Measurements from ENCODE around the gene ASGR2.

ASGR2 gene

GRCh38 chr17:7124923-7125322 lies 10.3 kb upstream of the ASGR2 start:
- no peak for TF ChIP-seq TAF1 (IDR thresholded peaks at IDR 0.05; ENCODE audit: borderline replicate concordance, insufficient read depth, low read length)
- no peak for TF ChIP-seq REST (IDR thresholded peaks at IDR 0.05; ENCODE audit: insufficient read depth in 1 of 2, low read depth in 2 of 2, low read length in 2 of 2)
- no peak for TF ChIP-seq FOXP2 (optimal IDR thresholded peaks at IDR 0.05; ENCODE audit: borderline replicate concordance, extremely low read depth, extremely low read length, insufficient read depth)
- TF ChIP-seq POLR2AphosphoS5 (IDR thresholded peaks at IDR 0.05; ENCODE audit: low read depth, low read length) = no peak
- no peak for TF ChIP-seq SIN3A (IDR thresholded peaks at IDR 0.05; ENCODE audit: borderline replicate concordance, insufficient read depth, low read length)

GRCh38 chr17:7123844-7124243 lies 9.2 kb upstream of the ASGR2 start:
- TF ChIP-seq TAF1 (IDR thresholded peaks at IDR 0.05; ENCODE audit: borderline replicate concordance, insufficient read depth, low read length) = no peak
- TF ChIP-seq FOXP2 (optimal IDR thresholded peaks at IDR 0.05; ENCODE audit: borderline replicate concordance, extremely low read depth, extremely low read length, insufficient read depth) = no peak
- TF ChIP-seq POLR2AphosphoS5 (IDR thresholded peaks at IDR 0.05; ENCODE audit: low read depth, low read length) = no peak
- no peak for TF ChIP-seq SIN3A (IDR thresholded peaks at IDR 0.05; ENCODE audit: borderline replicate concordance, insufficient read depth, low read length)
- no peak for TF ChIP-seq REST (IDR thresholded peaks at IDR 0.05; ENCODE audit: insufficient read depth in 1 of 2, low read depth in 2 of 2, low read length in 2 of 2)

DNA sequence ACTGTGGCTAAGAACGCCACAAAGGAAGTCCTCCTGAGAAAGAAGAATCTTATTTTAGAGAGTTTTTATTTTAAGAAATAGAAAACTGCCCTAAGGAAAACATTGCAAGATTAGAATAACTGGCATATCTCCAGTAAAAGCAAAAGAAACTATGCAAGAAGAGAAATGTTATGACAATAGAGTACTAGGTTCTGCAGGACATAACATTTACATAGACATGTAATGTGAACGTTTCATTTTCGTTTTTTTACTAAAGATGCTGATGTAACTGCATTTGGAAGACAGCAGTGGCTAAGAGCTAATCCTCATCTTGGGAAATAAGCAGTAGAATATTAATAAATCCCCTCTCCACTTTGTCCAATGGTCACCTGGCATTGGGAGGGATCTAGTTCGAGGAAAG lies 7.8 kb upstream of the ASGR2 start:
- no peak for TF ChIP-seq SIN3A (IDR thresholded peaks at IDR 0.05; ENCODE audit: borderline replicate concordance, insufficient read depth, low read length)
- TF ChIP-seq FOXP2 (optimal IDR thresholded peaks at IDR 0.05; ENCODE audit: borderline replicate concordance, extremely low read depth, extremely low read length, insufficient read depth) = no peak
- TF ChIP-seq POLR2AphosphoS5 (IDR thresholded peaks at IDR 0.05; ENCODE audit: low read depth, low read length) = no peak
- TF ChIP-seq TAF1 (IDR thresholded peaks at IDR 0.05; ENCODE audit: borderline replicate concordance, insufficient read depth, low read length) = no peak
- TF ChIP-seq REST (IDR thresholded peaks at IDR 0.05; ENCODE audit: insufficient read depth in 1 of 2, low read depth in 2 of 2, low read length in 2 of 2) = no peak

DNA sequence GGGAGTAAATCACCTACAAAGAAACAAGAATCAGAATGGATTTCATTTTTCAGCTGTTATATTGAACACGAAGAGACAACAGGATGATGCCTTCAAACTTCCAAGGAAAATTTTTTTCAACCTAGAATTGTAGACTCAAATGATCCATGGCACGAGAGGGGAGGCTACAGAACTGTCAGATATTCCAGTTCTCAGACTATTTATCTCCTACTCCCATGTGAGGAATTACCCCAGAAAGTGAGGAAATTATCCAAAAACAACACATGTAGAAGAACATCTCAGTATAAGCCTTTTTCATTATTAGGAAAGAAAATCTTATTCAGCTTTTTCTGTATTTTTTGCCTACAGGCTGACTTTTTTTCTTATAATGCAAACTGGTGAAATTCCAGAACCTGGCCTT lies 5.5 kb upstream of the ASGR2 start:
- TF ChIP-seq SIN3A (IDR thresholded peaks at IDR 0.05; ENCODE audit: borderline replicate concordance, insufficient read depth, low read length) = no peak
- no peak for TF ChIP-seq REST (IDR thresholded peaks at IDR 0.05; ENCODE audit: insufficient read depth in 1 of 2, low read depth in 2 of 2, low read length in 2 of 2)
- TF ChIP-seq FOXP2 (optimal IDR thresholded peaks at IDR 0.05; ENCODE audit: borderline replicate concordance, extremely low read depth, extremely low read length, insufficient read depth) = no peak
- TF ChIP-seq TAF1 (IDR thresholded peaks at IDR 0.05; ENCODE audit: borderline replicate concordance, insufficient read depth, low read length) = no peak
- TF ChIP-seq POLR2AphosphoS5 (IDR thresholded peaks at IDR 0.05; ENCODE audit: low read depth, low read length) = no peak

DNA sequence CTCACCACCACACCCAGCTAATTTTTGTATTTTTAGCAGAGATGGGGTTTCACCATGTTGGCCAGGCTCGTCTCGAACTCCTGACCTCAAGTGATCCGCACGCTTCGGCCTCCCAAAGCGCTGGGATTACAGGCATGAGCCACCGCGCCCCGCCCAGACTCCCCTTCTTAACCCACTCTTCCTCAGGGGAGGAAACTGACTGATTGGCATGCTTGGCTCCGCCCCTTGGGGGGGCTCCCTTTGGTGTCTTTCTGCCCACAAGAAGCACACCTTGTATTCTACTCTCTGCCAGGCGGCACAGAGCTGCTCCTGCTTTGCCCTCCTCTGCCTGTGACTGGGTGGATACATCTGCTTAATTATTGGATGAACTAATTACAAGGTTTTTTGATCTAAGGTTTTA lies 4.7 kb upstream of the ASGR2 start:
- TF ChIP-seq POLR2AphosphoS5 (IDR thresholded peaks at IDR 0.05; ENCODE audit: low read depth, low read length) (no peak), TAF1 (IDR thresholded peaks at IDR 0.05; ENCODE audit: borderline replicate concordance, insufficient read depth, low read length) (no peak), REST (IDR thresholded peaks at IDR 0.05; ENCODE audit: insufficient read depth in 1 of 2, low read depth in 2 of 2, low read length in 2 of 2) (no peak), FOXP2 (optimal IDR thresholded peaks at IDR 0.05; ENCODE audit: borderline replicate concordance, extremely low read depth, extremely low read length, insufficient read depth) (no peak), SIN3A (IDR thresholded peaks at IDR 0.05; ENCODE audit: borderline replicate concordance, insufficient read depth, low read length) (no peak)

Data from PFSK-1 (cell line).